ENCODE measurements around the gene PUM2. TPM values are rescaled to one million over a fixed set of nuclear protein-coding genes. Genes with fewer than 3 reads are reported as not detected.

PUM2 gene
- total RNA-seq, 1 experiment from 2014 or later, result 96.8 TPM

- peaks cover 55% of the 10 kb centered on the region for H3K36me3 Mint-ChIP-seq (ENCODE audit: insufficient read depth, unreplicated experiment)
- no peak overlapping the region for H3K4me3 Mint-ChIP-seq (ENCODE audit: low read depth, unreplicated experiment)
- intact Hi-C loops (cut with micrococcal nuclease; ENCODE audit: unreplicated experiment), result no loop called here
- no peaks in the 10 kb centered on the region for H3K9me3 Mint-ChIP-seq (ENCODE audit: low read depth, unreplicated experiment)
- CTCF ChIA-PET, result interaction anchor here (1.1 kb wide), 1 partner anchor 11 kb away, joined by 3 read pairs; no protein-coding TSS in a partner anchor
- no peak overlapping the region for H3K27ac Mint-ChIP-seq (ENCODE audit: unreplicated experiment)
- H3K27me3 Mint-ChIP-seq (ENCODE audit: unreplicated experiment), result no peaks in the 10 kb centered on the region
- no peak for TF ChIP-seq CTCF (IDR thresholded peaks at IDR 0.05; ENCODE audit: unreplicated experiment)
- DNase-seq, result no peak
- no TSS peak for BruUV-seq (replicated peaks)
- H3K4me1 Mint-ChIP-seq (ENCODE audit: low read depth, unreplicated experiment), result no peaks in the 10 kb centered on the region
Measured at GRCh38 chr2:20303966-20304365, 46.7 kb downstream of the PUM2 start.

DNA sequence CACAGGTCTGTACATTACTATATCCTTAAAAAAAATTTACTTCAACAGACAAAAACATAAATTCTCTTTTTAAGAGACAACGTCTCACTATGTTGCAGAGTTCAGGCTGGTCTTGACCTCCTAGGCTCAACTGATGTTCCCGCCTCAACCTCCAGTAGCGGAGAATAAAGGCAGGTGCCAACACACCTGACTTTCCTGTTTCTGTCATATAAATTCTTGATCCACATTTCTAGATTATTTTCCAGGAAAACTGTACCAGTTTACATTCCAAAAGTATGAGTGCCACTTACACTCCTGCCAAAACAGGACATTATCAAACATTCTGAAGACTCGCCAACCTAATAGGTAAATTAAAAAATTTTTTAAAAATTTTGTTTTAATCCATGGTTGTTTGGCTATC, 48.6 kb downstream of the PUM2 start:
- Mint-ChIP-seq H3K27me3 (ENCODE audit: unreplicated experiment) (no peaks in the 10 kb centered on the region), H3K27ac (ENCODE audit: unreplicated experiment) (no peak overlapping the region), H3K4me3 (ENCODE audit: low read depth, unreplicated experiment) (no peak overlapping the region), H3K36me3 (ENCODE audit: insufficient read depth, unreplicated experiment) (peaks cover 54% of the 10 kb centered on the region), H3K9me3 (ENCODE audit: low read depth, unreplicated experiment) (no peaks in the 10 kb centered on the region), H3K4me1 (ENCODE audit: low read depth, unreplicated experiment) (no peaks in the 10 kb centered on the region)
- no peak for TF ChIP-seq CTCF (IDR thresholded peaks at IDR 0.05; ENCODE audit: unreplicated experiment)
- CTCF ChIA-PET, result no interaction called here
- intact Hi-C loops (cut with micrococcal nuclease; ENCODE audit: unreplicated experiment), result no loop called here
- DNase-seq, result no peak
- no TSS peak for BruUV-seq (replicated peaks)

DNA sequence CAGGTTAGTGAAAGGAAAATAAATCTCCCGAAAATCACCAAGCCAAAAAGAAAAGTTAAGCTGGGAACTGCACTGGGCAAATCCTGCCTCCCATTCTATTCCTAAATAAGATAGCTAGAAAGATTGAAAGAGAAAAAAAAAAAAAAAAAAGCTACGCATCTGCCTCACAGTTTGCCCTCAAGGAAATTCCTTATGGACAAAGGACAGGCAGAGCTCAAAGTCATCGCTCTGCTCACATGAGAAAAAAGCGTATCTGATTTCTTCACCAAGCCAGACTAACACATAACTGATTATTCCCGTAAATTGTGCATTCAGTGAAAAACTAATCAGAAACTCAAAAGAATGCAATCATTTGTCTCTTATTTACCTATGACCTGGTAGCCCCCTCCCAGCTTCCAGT, 50.0 kb downstream of the PUM2 start:
- no peaks in the 10 kb centered on the region for H3K27me3 Mint-ChIP-seq (ENCODE audit: unreplicated experiment)
- intact Hi-C loops (cut with micrococcal nuclease; ENCODE audit: unreplicated experiment), result no loop called here
- H3K4me3 Mint-ChIP-seq (ENCODE audit: low read depth, unreplicated experiment), result no peak overlapping the region
- CTCF ChIA-PET, result interaction anchor here (0.7 to 0.8 kb wide), 2 partner anchors 17 to 30 kb away, joined by 4 to 5 read pairs; no protein-coding TSS in a partner anchor
- no peaks in the 10 kb centered on the region for H3K9me3 Mint-ChIP-seq (ENCODE audit: low read depth, unreplicated experiment)
- H3K4me1 Mint-ChIP-seq (ENCODE audit: low read depth, unreplicated experiment), result no peaks in the 10 kb centered on the region
- BruUV-seq (replicated peaks), result no TSS peak
- TF ChIP-seq CTCF (IDR thresholded peaks at IDR 0.05; ENCODE audit: unreplicated experiment), result no peak
- no peak for DNase-seq
- no peak overlapping the region for H3K27ac Mint-ChIP-seq (ENCODE audit: unreplicated experiment)
- peaks cover 53% of the 10 kb centered on the region for H3K36me3 Mint-ChIP-seq (ENCODE audit: insufficient read depth, unreplicated experiment)

DNA sequence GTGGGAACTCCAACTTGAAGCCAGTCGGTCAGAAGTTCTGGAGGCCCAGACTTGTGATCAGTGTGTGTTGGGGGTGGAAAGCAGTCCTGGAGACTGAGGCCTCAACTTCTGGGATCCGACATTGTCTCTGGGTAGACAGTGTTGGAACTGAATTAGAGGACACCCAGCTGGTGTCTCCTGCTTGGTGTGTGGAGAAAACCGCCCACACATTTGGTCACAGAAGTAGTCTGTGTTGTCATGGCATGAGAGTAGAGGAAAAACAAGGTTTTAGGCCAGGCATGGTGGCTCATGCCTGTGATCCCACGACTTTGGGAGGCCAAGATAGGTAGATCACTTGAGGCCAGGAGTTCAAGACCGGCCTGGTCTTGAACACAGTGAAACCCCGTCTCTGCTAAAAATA, 51.5 kb downstream of the PUM2 start:
- no TSS peak for BruUV-seq (replicated peaks)
- intact Hi-C loops (cut with micrococcal nuclease; ENCODE audit: unreplicated experiment), result no loop called here
- Mint-ChIP-seq H3K27ac (ENCODE audit: unreplicated experiment) (no peak overlapping the region), H3K4me3 (ENCODE audit: low read depth, unreplicated experiment) (no peak overlapping the region), H3K27me3 (ENCODE audit: unreplicated experiment) (no peaks in the 10 kb centered on the region), H3K36me3 (ENCODE audit: insufficient read depth, unreplicated experiment) (peaks cover 52% of the 10 kb centered on the region), H3K9me3 (ENCODE audit: low read depth, unreplicated experiment) (no peaks in the 10 kb centered on the region), H3K4me1 (ENCODE audit: low read depth, unreplicated experiment) (no peaks in the 10 kb centered on the region)
- CTCF ChIA-PET, result interaction anchor here (1.5 kb wide), 1 partner anchor 27 kb away, joined by 3 read pairs; no protein-coding TSS in a partner anchor
- no peak for TF ChIP-seq CTCF (IDR thresholded peaks at IDR 0.05; ENCODE audit: unreplicated experiment)
- DNase-seq, result no peak
